H7 (cell line): ENCODE data around the gene PACRGL. TPM values are rescaled to one million over a fixed set of nuclear protein-coding genes. Genes with fewer than 3 reads are reported as not detected.

Experiments
- DNase-seq: peaks from one replicate; pipeline ENCODE4 v3.0.0; 2012
- H3K27me3 ChIP-seq: 2 replicates; pipeline ENCODE4 v1.6.0; 2011; ENCODE audit warnings: mild to moderate bottlenecking, low read length; ENCODE audit not compliant: control insufficient read depth, insufficient read depth
- H3K36me3 ChIP-seq: replicated peaks from 2 replicates; pipeline ENCODE4 v1.5.1; 2011; ENCODE audit warnings: low read length; ENCODE audit not compliant: control insufficient read depth, insufficient read depth
- H3K4me3 ChIP-seq: 2 replicates; pipeline ENCODE4 v1.5.1; 2011; ENCODE audit warnings: low read depth, mild to moderate bottlenecking, control low read depth, low read length, moderate library complexity; ENCODE audit not compliant: insufficient read depth
- total RNA-seq: library from RNA; depleted of rRNA; stranded (reverse); fragments of >200 nt; shearing (Covaris generic); gene quantifications from 2 replicates; pipeline ENCODE4 v1.2.3, GENCODE V29; 2014; rRNA removed

Gene PACRGL
- 16.2 and 20.9 TPM in 2 replicates for total RNA-seq

DNA sequence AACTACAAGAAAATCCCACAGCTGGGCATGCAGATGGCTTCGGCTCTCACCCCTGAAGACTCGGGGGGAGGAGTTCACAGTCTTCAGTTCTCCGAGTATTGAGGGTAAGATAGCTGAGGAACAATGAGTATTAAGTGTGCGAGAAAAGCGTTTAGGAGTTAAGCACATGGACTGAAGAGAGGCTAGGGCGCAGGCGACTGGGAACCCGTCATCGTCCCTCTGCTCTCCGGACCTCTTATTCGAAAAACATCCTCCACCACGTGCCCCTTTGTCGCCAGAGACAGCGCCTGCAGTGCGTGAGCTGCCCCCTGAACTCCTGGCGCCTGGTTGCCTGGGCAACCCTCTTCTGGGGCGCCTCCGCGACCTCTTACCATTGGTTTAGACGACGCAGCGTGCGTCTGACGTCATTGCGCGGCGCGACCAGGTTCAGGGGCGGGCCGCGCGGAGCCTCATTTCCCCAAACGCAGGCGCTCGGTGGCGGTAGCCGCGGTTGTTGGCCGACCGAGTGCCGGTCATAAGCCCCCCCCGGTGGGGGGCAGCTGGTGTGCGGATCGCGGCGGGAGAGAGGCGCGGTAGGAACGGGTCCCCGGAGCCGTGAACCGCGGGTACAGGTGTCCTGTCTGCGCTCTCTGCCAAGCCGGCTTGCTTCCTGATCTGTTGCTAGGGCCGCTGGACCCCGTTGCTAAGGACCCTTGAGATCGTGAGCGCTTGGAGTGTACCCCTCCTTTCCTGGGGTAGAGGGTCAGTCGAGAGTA lies at the start of gene PACRGL:
PACRGL (plus strand) TSS at position 452 of the 755 bp plus-strand sequence. CDS start 4,024 bp downstream, outside the sequence.
- Histone ChIP-seq H3K36me3 (peaks cover 3% of the 10 kb centered on the region), H3K27me3 (no peaks in the 10 kb centered on the region), H3K4me3 (peak within 1 kb of the TSS; percentile 85)
- peak; percentile 87 for DNase-seq

DNA sequence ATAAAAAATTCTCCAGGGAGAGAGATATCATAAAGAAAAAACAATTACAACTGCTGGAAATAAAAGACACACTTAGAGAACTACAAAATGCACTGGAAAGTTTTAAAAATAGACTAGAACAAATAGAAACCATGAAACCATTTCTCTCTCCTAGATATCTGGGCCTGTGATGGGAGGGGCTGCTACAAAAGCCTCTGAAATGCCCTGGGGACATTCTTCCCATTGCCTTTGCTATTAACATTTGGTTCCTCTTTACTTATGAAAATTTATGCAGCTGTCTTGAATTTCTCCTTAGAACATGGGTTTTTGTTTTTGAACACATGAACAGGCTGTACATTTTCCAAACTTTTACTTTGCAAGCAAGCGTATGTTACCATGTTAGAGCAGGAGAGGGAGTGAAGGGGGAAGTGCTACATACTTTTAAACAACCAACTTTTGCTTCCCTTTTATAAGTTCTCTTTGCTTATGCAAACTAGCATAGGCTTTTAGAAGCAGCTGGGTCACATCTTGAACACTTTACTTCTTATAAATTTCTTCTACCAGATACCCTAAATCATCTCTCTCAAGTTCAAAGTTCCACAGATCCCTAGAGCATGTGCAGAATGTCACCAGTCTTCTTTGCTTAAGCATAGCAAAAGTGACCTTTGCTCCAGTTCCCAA lies 47.9 kb upstream of the PACRGL start:
- no peak overlapping the region for H3K4me3 ChIP-seq
- H3K27me3 ChIP-seq = no peaks in the 10 kb centered on the region
- H3K36me3 ChIP-seq = no peaks in the 10 kb centered on the region
- no peak for DNase-seq

DNA sequence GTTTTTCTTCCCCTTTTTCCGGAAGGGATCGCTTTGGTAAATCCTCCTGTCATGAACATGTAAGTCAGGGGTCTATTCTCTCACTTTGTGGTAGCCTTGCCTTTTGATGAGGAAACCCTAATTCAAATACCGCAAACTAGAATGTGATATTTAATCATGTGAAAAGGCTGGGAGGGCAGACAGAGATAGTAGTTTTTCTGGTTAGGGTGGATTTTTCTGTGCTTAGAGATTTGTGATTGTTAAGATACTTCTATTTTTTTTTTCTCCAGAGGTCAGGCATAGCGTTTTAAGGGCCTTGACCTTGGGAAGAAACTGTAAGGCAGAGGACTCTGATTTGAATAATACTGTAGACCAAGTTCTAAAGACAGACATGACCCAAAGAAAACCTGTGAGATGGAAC lies 41.8 kb upstream of the PACRGL start:
- DNase-seq = no peak
- Histone ChIP-seq H3K27me3 (no peaks in the 10 kb centered on the region), H3K4me3 (no peak overlapping the region), H3K36me3 (no peaks in the 10 kb centered on the region)

DNA sequence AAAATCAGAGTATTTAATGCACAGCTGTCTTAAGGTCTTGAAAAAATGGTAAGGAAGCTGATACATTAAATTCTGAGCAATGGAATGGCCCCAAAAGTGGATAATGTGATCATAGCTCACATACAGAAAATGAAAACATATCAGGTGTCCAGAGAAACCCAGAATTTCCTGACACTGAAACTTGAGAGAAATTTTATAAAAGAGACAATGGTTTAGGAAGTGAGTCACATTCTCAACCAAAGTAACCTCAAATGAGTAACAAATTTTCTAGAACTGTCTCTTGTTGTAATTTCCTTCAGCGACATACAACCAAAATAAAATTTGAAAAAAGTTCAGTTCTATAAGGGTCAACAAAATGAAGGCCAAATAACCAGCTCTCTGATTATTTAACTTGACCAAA lies 37.4 kb upstream of the PACRGL start:
- H3K27me3 ChIP-seq = no peaks in the 10 kb centered on the region
- no peaks in the 10 kb centered on the region for H3K36me3 ChIP-seq
- DNase-seq = no peak
- no peak overlapping the region for H3K4me3 ChIP-seq

DNA sequence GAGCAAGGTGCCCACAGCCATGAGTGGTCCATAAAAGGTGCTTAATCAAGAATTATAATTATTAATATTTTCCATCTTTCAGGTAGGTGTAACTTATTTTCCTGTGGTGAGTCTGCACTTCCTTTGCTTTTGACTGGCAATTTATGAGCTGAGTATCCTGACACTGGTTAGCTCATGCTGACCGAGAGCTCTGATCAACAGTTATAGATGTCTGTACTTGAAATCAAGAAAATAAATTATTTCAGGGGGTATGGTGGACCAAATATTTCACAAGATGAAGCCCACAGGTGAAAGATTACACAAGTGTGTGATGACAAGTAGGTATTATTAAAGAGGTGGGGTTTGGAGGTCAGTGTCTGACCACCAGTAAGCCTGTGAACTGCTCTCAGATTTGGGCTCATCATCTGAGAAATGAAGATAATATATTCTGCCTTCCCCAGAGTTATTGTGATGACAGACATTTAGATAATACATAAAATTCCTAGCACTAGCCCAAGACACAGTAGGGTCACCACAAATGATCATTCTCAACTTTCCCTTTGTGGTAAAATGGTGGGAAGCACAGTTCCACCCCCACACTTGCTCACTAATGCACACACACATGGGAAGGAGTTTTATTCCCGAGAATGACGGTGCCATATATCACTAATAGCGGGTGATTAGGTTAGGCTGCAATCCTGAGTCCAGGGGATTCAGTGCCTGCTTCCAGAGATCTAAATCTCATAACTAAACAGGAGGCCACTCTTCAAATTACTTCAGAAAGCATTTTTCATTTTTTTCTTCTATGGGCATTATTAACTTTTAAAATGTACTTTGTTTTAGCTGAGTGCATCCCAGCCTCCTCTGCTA lies 34.0 kb upstream of the PACRGL start:
- Histone ChIP-seq H3K4me3 (no peak overlapping the region), H3K27me3 (no peaks in the 10 kb centered on the region), H3K36me3 (no peaks in the 10 kb centered on the region)
- DNase-seq = no peak

DNA sequence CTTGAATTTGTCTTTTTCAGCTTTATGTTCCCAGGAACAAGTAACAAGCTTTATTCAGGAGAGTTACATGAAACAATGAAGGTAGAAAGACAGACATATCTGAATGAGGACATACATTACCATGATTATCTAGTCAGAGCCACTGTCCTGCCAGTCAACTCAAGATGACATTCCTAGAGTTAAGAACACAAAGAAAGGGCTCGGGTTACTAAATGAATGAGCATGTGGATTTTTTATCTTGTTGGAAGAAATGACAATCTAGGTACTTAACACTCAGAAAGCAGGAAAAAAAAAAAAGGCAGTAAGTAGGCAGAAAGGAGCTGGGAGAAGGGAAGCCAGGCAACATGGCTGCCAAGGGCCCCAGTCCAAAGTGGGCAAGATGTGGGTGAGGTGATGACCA lies 28.0 kb upstream of the PACRGL start:
- no peaks in the 10 kb centered on the region for H3K27me3 ChIP-seq
- no peak overlapping the region for H3K4me3 ChIP-seq
- no peaks in the 10 kb centered on the region for H3K36me3 ChIP-seq
- no peak for DNase-seq

DNA sequence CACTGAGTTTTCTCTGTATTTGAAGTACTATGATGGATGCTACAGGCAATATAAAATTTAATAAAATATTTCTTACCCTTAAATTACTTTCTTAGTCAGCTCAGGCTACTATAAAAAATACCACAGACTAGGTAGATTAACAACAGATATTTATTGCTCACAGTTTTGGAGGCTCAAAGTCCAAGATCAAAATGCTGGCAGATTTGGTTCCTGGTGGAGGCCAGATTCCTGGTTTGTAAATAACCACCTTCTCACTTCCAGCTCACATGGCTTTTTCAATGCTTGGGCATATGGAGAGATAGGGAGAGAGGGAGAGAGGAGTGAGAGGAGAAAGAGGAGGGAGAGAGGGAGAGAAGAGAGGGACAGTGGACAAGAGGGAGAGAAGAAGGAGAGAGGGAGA lies 24.5 kb upstream of the PACRGL start:
- H3K27me3 ChIP-seq = no peaks in the 10 kb centered on the region
- H3K4me3 ChIP-seq = no peak overlapping the region
- DNase-seq = no peak
- no peaks in the 10 kb centered on the region for H3K36me3 ChIP-seq

DNA sequence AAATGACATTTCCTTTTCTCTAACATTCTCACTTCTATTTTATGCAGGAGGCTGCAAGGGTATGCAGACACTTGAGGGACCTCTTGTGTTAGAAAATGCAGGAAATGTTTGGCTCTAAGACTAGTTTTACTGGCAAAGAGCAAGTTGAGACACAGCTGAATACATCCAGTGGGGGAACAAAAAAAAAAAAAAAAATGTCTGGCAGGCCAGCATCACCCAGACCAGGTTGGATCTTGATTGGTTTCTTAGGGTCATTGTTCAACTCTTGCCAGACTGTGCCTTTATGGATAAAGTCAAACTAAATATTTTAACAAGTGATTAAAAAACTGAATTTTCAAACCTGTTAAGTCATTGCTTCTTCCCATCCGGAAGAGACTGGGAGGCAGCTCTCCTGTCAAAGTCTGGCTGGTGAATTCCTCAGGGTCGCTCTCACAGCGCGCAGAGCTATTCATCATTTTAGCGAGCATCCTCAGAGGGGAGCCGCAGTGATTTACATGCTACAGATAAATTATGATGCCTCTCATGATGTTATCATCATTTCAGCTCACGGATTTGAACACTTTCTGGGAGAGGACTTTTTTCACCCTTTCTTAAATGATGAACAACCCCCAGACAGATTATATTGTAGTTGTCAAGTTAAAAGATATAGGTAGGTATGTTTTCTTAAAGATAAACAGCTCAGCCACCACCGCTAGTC lies 23.6 kb upstream of the PACRGL start:
- DNase-seq = no peak
- Histone ChIP-seq H3K36me3 (no peaks in the 10 kb centered on the region), H3K4me3 (no peak overlapping the region), H3K27me3 (no peaks in the 10 kb centered on the region)

DNA sequence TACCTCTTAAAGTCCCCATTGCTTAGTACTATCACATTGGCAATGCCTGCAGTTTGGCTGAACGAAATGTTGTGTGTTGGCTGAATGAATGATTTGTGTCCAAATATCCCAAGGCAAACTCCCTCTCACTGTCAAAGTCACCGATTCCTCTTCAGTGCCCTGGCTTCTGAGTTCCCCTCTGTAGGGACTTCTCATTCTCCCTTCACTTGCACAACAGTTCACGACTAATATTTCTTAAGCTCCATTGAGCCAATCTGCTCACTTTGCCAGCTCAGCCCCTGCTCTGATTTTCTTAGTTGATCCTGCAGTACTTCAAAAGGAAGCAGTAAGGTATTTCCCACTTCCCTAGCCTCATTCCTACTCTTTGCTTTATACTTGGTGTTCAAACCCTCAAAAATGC lies 21.9 kb upstream of the PACRGL start:
- no peak overlapping the region for H3K4me3 ChIP-seq
- DNase-seq = no peak
- no peaks in the 10 kb centered on the region for H3K36me3 ChIP-seq
- H3K27me3 ChIP-seq = no peaks in the 10 kb centered on the region

DNA sequence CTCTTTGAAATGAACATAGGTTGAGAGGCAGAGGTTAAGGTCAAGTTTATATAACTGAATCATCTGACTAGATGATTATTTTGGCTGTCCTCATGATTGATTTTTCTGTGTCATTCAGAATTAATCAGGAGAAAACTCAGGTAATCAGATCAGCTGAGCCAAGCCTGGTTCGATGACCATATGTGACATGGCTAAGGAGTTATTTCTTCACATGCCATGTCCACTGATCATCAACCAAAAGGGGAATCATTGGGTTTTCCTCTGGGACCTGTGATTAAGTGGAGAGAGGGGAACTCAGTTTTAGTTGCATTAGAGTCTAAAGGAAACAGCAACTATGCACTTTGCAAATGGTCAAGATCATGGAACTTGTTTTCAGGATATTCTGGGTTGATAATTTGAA lies 20.3 kb upstream of the PACRGL start:
- Histone ChIP-seq H3K27me3 (no peaks in the 10 kb centered on the region), H3K36me3 (no peaks in the 10 kb centered on the region), H3K4me3 (no peak overlapping the region)
- DNase-seq = no peak

DNA sequence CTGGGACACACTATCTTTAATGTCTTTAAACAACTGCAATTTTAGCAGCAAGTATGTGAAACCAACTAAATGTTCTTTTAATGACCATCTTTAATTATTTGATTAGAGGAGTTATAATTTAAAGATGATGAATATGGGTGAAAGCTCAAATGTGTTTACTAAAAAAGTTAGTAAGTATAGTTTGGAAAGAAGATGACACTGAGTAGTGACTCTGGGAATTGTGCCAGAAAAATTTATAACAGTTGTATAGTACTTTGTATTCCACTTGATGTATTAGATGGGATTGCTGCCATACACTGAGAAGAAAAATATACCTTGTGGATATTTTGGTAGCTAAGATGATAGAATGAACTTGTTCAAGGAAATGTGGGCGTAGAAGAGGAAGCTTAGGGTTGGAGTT lies 19.5 kb upstream of the PACRGL start:
- no peaks in the 10 kb centered on the region for H3K36me3 ChIP-seq
- DNase-seq = no peak
- no peak overlapping the region for H3K4me3 ChIP-seq
- no peaks in the 10 kb centered on the region for H3K27me3 ChIP-seq

DNA sequence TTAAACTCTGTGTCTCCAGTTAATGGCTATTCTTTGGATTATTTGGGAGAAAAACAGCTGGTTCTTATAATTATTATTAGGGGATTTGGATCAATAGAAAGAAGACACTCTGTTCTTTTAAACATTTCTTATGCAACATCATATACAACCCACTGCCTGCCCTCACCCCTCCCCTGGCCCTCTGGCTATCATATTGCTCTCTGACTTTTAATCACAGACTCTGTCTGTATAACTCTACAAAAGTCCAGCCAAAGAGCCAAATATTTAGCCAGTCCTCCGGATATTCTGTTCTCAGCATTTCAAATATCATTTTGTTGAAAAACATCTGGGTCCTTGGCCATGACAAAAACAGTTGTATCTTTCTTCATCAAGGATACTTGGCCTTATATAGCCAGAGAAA lies 19.0 kb upstream of the PACRGL start:
- no peaks in the 10 kb centered on the region for H3K27me3 ChIP-seq
- no peaks in the 10 kb centered on the region for H3K36me3 ChIP-seq
- no peak for DNase-seq
- H3K4me3 ChIP-seq = no peak overlapping the region

DNA sequence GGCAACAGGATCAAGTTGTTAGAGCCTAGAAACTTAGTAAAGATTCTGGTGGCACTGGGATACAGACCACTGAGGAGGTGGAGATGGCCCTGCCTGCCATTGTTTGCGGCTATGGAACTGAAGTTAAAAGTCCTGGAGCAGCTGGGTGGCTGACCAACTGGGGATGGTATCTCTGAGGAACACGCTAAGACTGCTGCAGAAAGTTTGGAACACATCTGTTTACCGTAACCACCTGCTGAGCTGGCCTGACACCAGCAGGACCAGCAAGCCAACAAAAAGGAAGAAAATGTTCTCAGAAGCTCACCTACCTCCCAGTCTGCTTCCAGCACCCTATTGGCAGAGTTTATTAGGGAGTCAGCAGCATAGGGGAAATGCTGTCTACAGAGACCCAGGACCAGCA lies 17.4 kb upstream of the PACRGL start:
- no peak for DNase-seq
- Histone ChIP-seq H3K4me3 (no peak overlapping the region), H3K27me3 (no peaks in the 10 kb centered on the region)

DNA sequence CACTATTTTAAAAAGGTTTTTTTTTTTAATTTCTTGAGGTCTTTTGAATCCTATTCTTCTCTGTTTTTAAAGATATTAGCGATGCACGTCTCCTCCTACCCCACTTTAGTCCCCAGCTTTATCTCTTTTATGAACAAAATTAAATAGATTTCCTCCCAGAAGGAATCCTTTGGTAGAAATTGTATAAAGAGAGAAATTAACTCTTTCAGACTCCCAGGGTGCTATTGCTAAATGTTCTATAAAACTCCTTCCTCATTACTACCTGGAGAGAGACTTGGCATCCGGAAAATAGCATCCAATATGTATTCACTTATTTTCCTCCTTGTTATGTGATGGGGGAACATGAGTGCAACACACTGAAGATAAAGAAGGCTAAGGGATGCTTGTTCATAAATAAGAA lies 16.5 kb upstream of the PACRGL start:
- no peaks in the 10 kb centered on the region for H3K27me3 ChIP-seq
- no peak for DNase-seq
- no peaks in the 10 kb centered on the region for H3K36me3 ChIP-seq
- no peak overlapping the region for H3K4me3 ChIP-seq

More for the DNA sequence above, 17.4 kb upstream of the PACRGL start:
- H3K36me3 ChIP-seq = no peaks in the 10 kb centered on the region
